Esophagus (tissue), 2 donors: Measurements from ENCODE around the gene NFIB. TPM values are rescaled to one million over a fixed set of nuclear protein-coding genes. Genes with fewer than 3 reads are reported as not detected.

Experiments used
- H3K27ac ChIP-seq, 2 donors: one replicate each; pipeline ENCODE4 v1.5.1; 2013; ENCODE audit warnings: low read depth in 2 of 2, mild to moderate bottlenecking in 2 of 2, inconsistent platforms in 1 of 2, low read length in 1 of 2, moderate library complexity in 1 of 2
- H3K27me3 ChIP-seq, 2 donors: one replicate each; pipeline ENCODE4 v1.6.1; 2013; ENCODE audit warnings: low read length in 2 of 2, control low read depth in 1 of 2, mild to moderate bottlenecking in 1 of 2; ENCODE audit not compliant: insufficient read depth in 2 of 2, control insufficient read depth in 1 of 2
- H3K36me3 ChIP-seq, 2 donors: one replicate each; pipeline ENCODE4 v1.6.1; 2013; ENCODE audit warnings: low read length in 1 of 2; ENCODE audit not compliant: control insufficient read depth in 2 of 2, insufficient read depth in 2 of 2
- H3K4me1 ChIP-seq, 2 donors: one replicate each; pipeline ENCODE4 v1.6.1; 2013; ENCODE audit warnings: low read length in 1 of 2; ENCODE audit not compliant: control insufficient read depth in 2 of 2, insufficient read depth in 2 of 2
- H3K4me3 ChIP-seq, 2 donors: one replicate each; pipeline ENCODE4 v1.5.1; 2013; ENCODE audit warnings: low read length in 2 of 2, mild to moderate bottlenecking in 2 of 2, low read depth in 1 of 2, moderate library complexity in 1 of 2
- H3K9me3 ChIP-seq, 2 donors: one replicate each; pipeline ENCODE4 v1.6.1; 2013; ENCODE audit warnings: mild to moderate bottlenecking in 2 of 2, low read depth in 1 of 2, low read length in 1 of 2, moderate library complexity in 1 of 2; ENCODE audit not compliant: control insufficient read depth in 2 of 2, insufficient read depth in 1 of 2
- WGBS, 2 donors: extraction: QIAGEN DNeasy Blood & Tissue Kit; methylation state at CpG; one replicate each; pipeline ENCODE4 v1.1.7; 2013; 5-methylcytosine and 5-hydroxymethylcytosine counted together
- polyA plus RNA-seq, 2 donors: library from polyadenylated mRNA; stranded (reverse); fragments of 200-250 nt; gene quantifications; one replicate each; pipeline ENCODE4 v1.2.3, GENCODE V29; 2013
- donor health status: healthy with polysubstance abuse.
- donor health status: Bipolar disorder and iron deficiency.

NFIB gene
- polyA plus RNA-seq, 2 donors, result 4.0 to 6.6 TPM

GRCh38 chr9:14140096-14140697, 173.7 kb downstream of the NFIB start:
- no peak overlapping the region for H3K4me3 ChIP-seq
- H3K27me3 ChIP-seq, result no peaks in the 10 kb centered on the region
- no peaks in the 10 kb centered on the region for H3K4me1 ChIP-seq
- H3K36me3 ChIP-seq, result no peaks in the 10 kb centered on the region
- no peaks in the 10 kb centered on the region for H3K9me3 ChIP-seq
- H3K27ac ChIP-seq, result no peak overlapping the region

- Histone ChIP-seq H3K4me1 (no peaks in the 10 kb centered on the region), H3K27me3 (no peaks in the 10 kb centered on the region), H3K4me3 (no peak overlapping the region), H3K27ac (no peak overlapping the region), H3K36me3 (no peaks in the 10 kb centered on the region), H3K9me3 (no peaks in the 10 kb centered on the region)
- 85 to 89% methylated on average over 1 of the region's 1 CpG for WGBS, 2 donors
Measured at GRCh38 chr9:14139287-14139686, 174.7 kb downstream of the NFIB start.

GRCh38 chr9:14136646-14137370, 177.1 kb downstream of the NFIB start:
- WGBS, 2 donors, result 61 to 70% methylated on average over 3 of the region's 3 CpGs
- H3K4me3 ChIP-seq, result no peak overlapping the region
- no peaks in the 10 kb centered on the region for H3K4me1 ChIP-seq
- H3K36me3 ChIP-seq, result peaks cover 0 to 3% of the 10 kb centered on the region in 2 donors
- no peaks in the 10 kb centered on the region for H3K9me3 ChIP-seq
- no peaks in the 10 kb centered on the region for H3K27me3 ChIP-seq
- no peak overlapping the region for H3K27ac ChIP-seq

- H3K9me3 ChIP-seq, result no peaks in the 10 kb centered on the region
- H3K4me1 ChIP-seq, result no peaks in the 10 kb centered on the region
- no peak overlapping the region for H3K27ac ChIP-seq
- 65 to 66% methylated on average over 3 of the region's 3 CpGs for WGBS, 2 donors
- H3K27me3 ChIP-seq, result no peaks in the 10 kb centered on the region
- H3K4me3 ChIP-seq, result no peak overlapping the region
- H3K36me3 ChIP-seq, result peaks cover 0 to 3% of the 10 kb centered on the region in 2 donors
Measured at GRCh38 chr9:14136047-14136635, 177.8 kb downstream of the NFIB start.

DNA sequence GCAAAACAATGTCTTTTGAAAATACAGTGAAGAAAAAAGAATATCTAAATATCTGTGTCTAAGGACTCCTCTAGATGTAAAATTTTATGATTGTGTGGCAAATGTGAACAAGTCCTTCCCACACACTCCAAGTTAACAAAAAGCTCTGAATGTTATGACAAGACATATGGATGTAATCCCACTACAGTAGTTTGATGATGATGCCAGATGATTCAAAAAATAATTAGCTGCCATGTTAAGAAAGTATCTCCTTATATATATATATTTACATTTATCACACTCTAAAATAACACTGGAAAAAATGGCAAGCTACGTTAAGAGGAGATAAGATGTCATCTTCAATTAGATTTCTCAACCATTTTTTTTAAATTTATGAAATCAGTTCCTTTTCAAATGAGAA, 178.5 kb downstream of the NFIB start:
- H3K36me3 ChIP-seq, result peaks cover 0 to 3% of the 10 kb centered on the region in 2 donors
- no peak overlapping the region for H3K4me3 ChIP-seq
- no peaks in the 10 kb centered on the region for H3K9me3 ChIP-seq
- WGBS, 2 donors, result 52 to 60% methylated on average over 1 of the region's 1 CpG
- no peaks in the 10 kb centered on the region for H3K4me1 ChIP-seq
- H3K27me3 ChIP-seq, result no peaks in the 10 kb centered on the region
- H3K27ac ChIP-seq, result no peak overlapping the region

- Histone ChIP-seq H3K4me1 (no peaks in the 10 kb centered on the region), H3K9me3 (no peaks in the 10 kb centered on the region), H3K36me3 (peaks cover 0 to 3% of the 10 kb centered on the region in 2 donors), H3K4me3 (no peak overlapping the region), H3K27me3 (no peaks in the 10 kb centered on the region), H3K27ac (no peak overlapping the region)
Measured at GRCh38 chr9:14133394-14133793, 180.5 kb downstream of the NFIB start.

DNA sequence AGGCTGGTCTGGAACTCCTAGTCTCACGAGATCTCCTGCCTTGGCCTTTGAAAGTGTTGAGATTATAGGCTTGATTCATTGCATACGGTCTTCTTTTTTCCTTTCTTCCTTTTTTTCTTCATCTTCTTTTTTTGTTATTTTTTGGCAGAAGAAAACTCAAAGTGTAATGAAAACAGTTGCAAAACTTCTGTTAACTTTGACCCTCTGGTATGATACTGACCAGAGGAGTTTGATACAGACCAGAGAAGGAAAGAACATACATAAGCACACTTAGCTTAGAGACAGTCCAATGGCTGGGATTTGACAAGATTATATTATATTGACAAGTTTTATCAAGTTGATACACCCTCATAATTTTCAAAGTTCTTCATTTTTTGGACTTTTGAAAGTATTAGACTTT, 181.2 kb downstream of the NFIB start:
- H3K27me3 ChIP-seq, result no peaks in the 10 kb centered on the region
- H3K27ac ChIP-seq, result no peak overlapping the region
- H3K36me3 ChIP-seq, result peaks cover 0 to 3% of the 10 kb centered on the region in 2 donors
- WGBS, 2 donors, result 74 to 81% methylated on average over 2 of the region's 2 CpGs
- no peaks in the 10 kb centered on the region for H3K9me3 ChIP-seq
- no peaks in the 10 kb centered on the region for H3K4me1 ChIP-seq
- H3K4me3 ChIP-seq, result no peak overlapping the region

DNA sequence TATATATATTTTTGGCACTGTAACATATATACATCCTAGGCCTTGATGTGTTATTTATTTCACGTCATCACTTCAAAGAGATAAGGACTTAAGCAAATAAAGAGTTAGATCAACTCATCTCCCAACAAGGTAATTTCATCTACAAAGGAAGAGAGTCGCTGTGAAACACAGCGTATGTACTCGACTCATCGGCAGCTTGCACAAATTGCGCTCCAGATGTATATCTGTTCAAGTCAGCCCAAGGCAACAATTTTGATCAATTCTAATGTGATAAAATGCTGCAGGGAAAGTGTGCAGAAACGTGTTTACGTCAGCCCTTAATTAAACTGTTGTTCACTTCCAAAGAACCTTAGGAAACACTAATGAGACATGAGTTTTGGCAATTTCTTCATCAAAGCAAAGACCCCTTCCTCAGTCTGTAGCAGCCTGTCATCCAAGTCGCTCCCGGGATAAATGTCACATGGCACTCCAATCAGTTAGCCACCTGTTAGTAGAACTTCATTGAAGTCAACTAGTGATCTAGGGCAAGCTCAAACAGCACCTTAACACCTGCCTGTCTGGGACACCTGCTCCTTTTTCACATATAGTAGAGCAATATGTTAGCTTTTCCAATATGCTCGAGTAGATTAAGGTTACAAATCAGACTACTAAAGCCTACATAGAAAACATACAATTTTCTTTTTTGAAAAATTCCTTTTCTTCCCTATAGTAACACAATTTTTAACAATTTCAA, 182.4 kb downstream of the NFIB start:
- H3K27me3 ChIP-seq, result no peaks in the 10 kb centered on the region
- H3K4me1 ChIP-seq, result no peaks in the 10 kb centered on the region
- no peak overlapping the region for H3K27ac ChIP-seq
- H3K4me3 ChIP-seq, result no peak overlapping the region
- 77 to 91% methylated on average over 11 of the region's 11 CpGs for WGBS, 2 donors
- no peaks in the 10 kb centered on the region for H3K9me3 ChIP-seq
- peaks cover 0 to 3% of the 10 kb centered on the region in 2 donors for H3K36me3 ChIP-seq

DNA sequence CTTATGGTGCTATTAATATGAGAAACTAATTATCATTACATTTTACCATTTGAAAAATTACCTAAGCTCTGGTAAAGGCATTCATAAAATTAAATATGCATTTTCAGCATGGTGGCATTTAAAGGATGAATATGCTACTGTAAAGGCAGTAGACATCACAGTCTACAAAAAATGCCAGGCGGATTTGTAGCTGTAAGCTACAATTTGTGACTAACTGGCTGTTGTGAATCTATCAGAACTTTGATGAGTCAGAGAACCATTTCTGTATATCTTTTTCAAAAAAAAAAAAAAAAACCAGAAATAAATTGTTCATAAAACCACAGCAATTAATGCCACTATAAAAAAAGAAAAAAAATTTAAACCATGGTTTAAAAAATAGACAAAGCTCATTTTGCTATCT, 186.3 kb downstream of the NFIB start:
- Histone ChIP-seq H3K4me1 (no peaks in the 10 kb centered on the region), H3K9me3 (no peaks in the 10 kb centered on the region), H3K36me3 (peaks cover 0 to 2% of the 10 kb centered on the region in 2 donors), H3K27ac (no peak overlapping the region), H3K27me3 (no peaks in the 10 kb centered on the region), H3K4me3 (no peak overlapping the region)
- 80 to 81% methylated on average over 1 of the region's 1 CpG for WGBS, 2 donors
